GM06990 (cell line): ENCODE results near the gene TAS1R3.

ENCODE experiments used
- DNase-seq: peaks from one replicate; pipeline ENCODE4 v3.0.0-alpha.2; 2011; ENCODE audit not compliant: insufficient read length; ENCODE audit errors: extremely low read depth
- H3K27me3 ChIP-seq: replicated peaks from 2 replicates; pipeline ENCODE4 v1.6.0; 2011; ENCODE audit warnings: low read length; ENCODE audit not compliant: control insufficient read depth, insufficient read depth
- H3K36me3 ChIP-seq: 2 replicates; pipeline ENCODE4 v1.5.1; 2011; ENCODE audit warnings: low read length; ENCODE audit not compliant: control insufficient read depth, insufficient read depth
- H3K4me3 ChIP-seq: replicated peaks from 2 replicates; pipeline ENCODE4 v1.5.1; 2011; ENCODE audit warnings: low read depth, mild to moderate bottlenecking, control low read depth, low read length
- CTCF ChIP-seq: IDR thresholded peaks from 2 replicates; pipeline ENCODE4 v1.5.1; 2011; ENCODE audit warnings: low read length, control low read depth, mild to moderate bottlenecking, inconsistent platforms; ENCODE audit not compliant: insufficient read depth, poor library complexity, severe bottlenecking

The TAS1R3 gene

GRCh38 chr1:1338278-1338677, 7.2 kb downstream of the TAS1R3 start:
- H3K4me3 ChIP-seq: no peak overlapping the region
- no peaks in the 10 kb centered on the region for H3K27me3 ChIP-seq
- H3K36me3 ChIP-seq: peaks cover 4% of the 10 kb centered on the region
- no peak for DNase-seq
- TF ChIP-seq CTCF: no peak

- DNase-seq: no peak
- TF ChIP-seq CTCF: no peak
- Histone ChIP-seq H3K36me3 (peaks cover 4% of the 10 kb centered on the region), H3K4me3 (no peak overlapping the region), H3K27me3 (no peaks in the 10 kb centered on the region)
These were observed 9.1 kb downstream of the TAS1R3 start for GRCh38 chr1:1340185-1340584.

- no peak overlapping the region for H3K4me3 ChIP-seq
- H3K36me3 ChIP-seq: peaks cover 4% of the 10 kb centered on the region; the same call in 1 of the 2 replicates
- no peaks in the 10 kb centered on the region for H3K27me3 ChIP-seq
- no peak for TF ChIP-seq CTCF
- DNase-seq: no peak
These were observed 9.9 kb downstream of the TAS1R3 start for GRCh38 chr1:1340791-1341548.

GRCh38 chr1:1341549-1342021, 10.5 kb downstream of the TAS1R3 start:
- DNase-seq: no peak
- Histone ChIP-seq H3K27me3 (no peaks in the 10 kb centered on the region), H3K36me3 (peaks cover 4% of the 10 kb centered on the region; the same call in 1 of the 2 replicates), H3K4me3 (no peak overlapping the region)
- TF ChIP-seq CTCF: no peak

- Histone ChIP-seq H3K4me3 (no peak overlapping the region), H3K27me3 (no peaks in the 10 kb centered on the region), H3K36me3 (peaks cover 4% of the 10 kb centered on the region; the same call in 1 of the 2 replicates)
- no peak for DNase-seq
- no peak for TF ChIP-seq CTCF
These were observed 11.0 kb downstream of the TAS1R3 start for GRCh38 chr1:1342061-1342562.
